ENCODE data around the gene RPAP2. TPM values are rescaled to one million over a fixed set of nuclear protein-coding genes. Genes with fewer than 3 reads are reported as not detected.

RPAP2 gene
- polyA plus RNA-seq, 2 donors, result 3.3 to 8.2 TPM

DNA sequence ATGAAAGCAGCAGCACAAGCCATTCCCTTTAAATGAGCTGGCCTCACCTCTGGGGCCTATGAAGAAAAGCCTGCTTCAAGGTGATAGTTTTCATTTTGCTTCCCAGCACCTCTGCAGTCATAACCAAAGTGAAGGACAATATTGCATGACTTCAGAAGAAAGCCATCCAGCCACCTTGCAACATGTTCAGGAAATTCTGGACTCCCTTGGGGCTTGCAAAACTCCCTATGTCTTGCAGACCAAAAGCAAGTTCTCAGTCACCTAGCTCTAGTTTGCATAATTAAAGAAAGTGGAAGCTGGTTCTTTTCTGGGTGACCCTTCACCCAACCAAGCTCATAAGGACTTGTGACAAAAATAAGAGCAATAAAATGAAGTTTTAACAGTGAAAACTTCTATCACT lies 100.2 kb downstream of the RPAP2 start:
- Histone ChIP-seq H3K27me3 (ENCODE audit: control insufficient read depth in 1 of 2, insufficient read depth in 2 of 2, low read length in 2 of 2) (no peaks in the 10 kb centered on the region), H3K27ac (ENCODE audit: low read depth in 2 of 2, low read length in 1 of 2) (no peak overlapping the region), H3K4me1 (ENCODE audit: control insufficient read depth in 2 of 2, insufficient read depth in 2 of 2, low read length in 1 of 2) (no peaks in the 10 kb centered on the region), H3K36me3 (ENCODE audit: control insufficient read depth in 2 of 2, insufficient read depth in 2 of 2, low read length in 1 of 2) (no peaks in the 10 kb centered on the region), H3K9me3 (ENCODE audit: control insufficient read depth in 2 of 2, insufficient read depth in 1 of 2, low read depth in 1 of 2, low read length in 1 of 2) (peaks cover 2 to 6% of the 10 kb centered on the region in 2 donors), H3K4me3 (ENCODE audit: low read depth in 1 of 2, low read length in 2 of 2) (no peak overlapping the region)

DNA sequence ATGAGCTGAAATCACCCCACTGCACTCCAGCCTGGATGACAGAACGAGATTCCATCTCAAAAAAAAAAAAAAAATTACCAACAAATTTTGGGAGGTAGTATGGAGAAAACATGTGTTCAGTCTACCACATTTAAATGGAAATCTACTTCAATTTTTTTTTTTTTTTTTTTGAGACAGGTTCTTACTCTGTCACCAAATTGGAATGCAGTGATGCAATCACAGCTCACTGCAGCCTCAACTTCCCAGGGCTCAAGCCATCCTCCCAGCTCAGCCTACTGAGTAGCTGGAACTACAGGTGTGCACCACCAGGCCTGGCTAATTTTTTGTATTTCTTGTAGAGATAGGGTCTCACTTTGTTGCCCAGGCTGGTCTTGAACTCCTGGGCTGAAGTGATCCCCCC lies 105.8 kb downstream of the RPAP2 start:
- no peaks in the 10 kb centered on the region for H3K36me3 ChIP-seq (ENCODE audit: control insufficient read depth in 2 of 2, insufficient read depth in 2 of 2, low read length in 1 of 2)
- WGBS, 2 donors, result 58 to 88% methylated on average over 1 of the region's 1 CpG
- no peaks in the 10 kb centered on the region for H3K4me1 ChIP-seq (ENCODE audit: control insufficient read depth in 2 of 2, insufficient read depth in 2 of 2, low read length in 1 of 2)
- peaks cover 2 to 6% of the 10 kb centered on the region in 2 donors for H3K9me3 ChIP-seq (ENCODE audit: control insufficient read depth in 2 of 2, insufficient read depth in 1 of 2, low read depth in 1 of 2, low read length in 1 of 2)
- H3K27me3 ChIP-seq (ENCODE audit: control insufficient read depth in 1 of 2, insufficient read depth in 2 of 2, low read length in 2 of 2), result no peaks in the 10 kb centered on the region
- no peak overlapping the region for H3K27ac ChIP-seq (ENCODE audit: low read depth in 2 of 2, low read length in 1 of 2)
- H3K4me3 ChIP-seq (ENCODE audit: low read depth in 1 of 2, low read length in 2 of 2), result no peak overlapping the region

DNA sequence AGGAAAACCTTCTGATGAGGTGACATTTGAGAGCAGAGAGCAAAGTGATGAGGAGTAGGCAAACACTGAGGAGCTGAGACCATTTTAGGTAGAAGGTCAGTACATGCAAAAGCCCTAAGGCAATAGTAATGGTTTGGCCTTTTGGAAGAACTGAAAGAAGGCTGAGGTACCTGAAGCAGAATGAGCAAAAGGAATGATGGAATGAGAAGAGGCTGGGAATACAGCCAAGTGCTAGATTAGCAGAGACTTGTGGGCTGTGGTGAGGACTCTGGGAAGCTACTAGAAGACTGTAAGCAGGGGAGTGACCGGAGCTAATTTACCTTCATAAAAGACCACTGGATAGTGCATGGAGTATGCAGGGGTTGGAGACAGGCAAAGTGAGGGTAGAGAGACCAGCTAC lies 110.0 kb downstream of the RPAP2 start:
- Histone ChIP-seq H3K27me3 (ENCODE audit: control insufficient read depth in 1 of 2, insufficient read depth in 2 of 2, low read length in 2 of 2) (no peaks in the 10 kb centered on the region), H3K36me3 (ENCODE audit: control insufficient read depth in 2 of 2, insufficient read depth in 2 of 2, low read length in 1 of 2) (no peaks in the 10 kb centered on the region), H3K4me1 (ENCODE audit: control insufficient read depth in 2 of 2, insufficient read depth in 2 of 2, low read length in 1 of 2) (no peaks in the 10 kb centered on the region), H3K4me3 (ENCODE audit: low read depth in 1 of 2, low read length in 2 of 2) (no peak overlapping the region), H3K27ac (ENCODE audit: low read depth in 2 of 2, low read length in 1 of 2) (no peak overlapping the region), H3K9me3 (ENCODE audit: control insufficient read depth in 2 of 2, insufficient read depth in 1 of 2, low read depth in 1 of 2, low read length in 1 of 2) (no peaks in the 10 kb centered on the region)
- 94 to 96% methylated on average over 1 of the region's 1 CpG for WGBS, 2 donors

DNA sequence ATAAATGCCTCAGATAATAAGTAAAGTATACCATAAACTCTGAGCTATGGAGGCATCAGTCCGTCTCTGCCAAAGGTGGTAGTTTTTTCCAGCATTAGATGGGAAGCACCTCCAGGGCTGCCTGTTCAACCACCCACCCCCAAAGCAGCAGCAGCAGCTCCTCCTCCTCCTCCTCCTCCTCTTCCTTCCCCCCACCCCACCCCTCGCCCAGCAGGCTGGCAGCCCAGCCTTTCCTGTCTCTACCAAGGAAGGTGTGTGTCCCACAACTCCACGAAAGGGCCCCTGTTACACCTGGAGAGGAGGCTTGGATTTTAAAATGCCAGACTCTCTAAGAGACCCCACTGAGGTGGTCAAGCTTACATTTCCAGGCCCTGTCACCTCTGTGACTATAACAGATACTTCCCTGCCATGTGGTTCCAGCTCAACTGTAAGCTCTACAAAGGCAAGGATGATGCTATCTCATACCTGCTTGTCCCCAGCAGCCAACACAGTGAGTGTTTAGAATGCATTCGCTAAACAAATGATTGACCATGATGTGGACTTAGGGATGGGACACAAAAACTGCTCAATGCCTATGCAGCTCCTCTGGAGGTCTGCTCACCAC lies 111.2 kb downstream of the RPAP2 start:
- Histone ChIP-seq H3K36me3 (ENCODE audit: control insufficient read depth in 2 of 2, insufficient read depth in 2 of 2, low read length in 1 of 2) (no peaks in the 10 kb centered on the region), H3K4me3 (ENCODE audit: low read depth in 1 of 2, low read length in 2 of 2) (no peak overlapping the region), H3K9me3 (ENCODE audit: control insufficient read depth in 2 of 2, insufficient read depth in 1 of 2, low read depth in 1 of 2, low read length in 1 of 2) (no peaks in the 10 kb centered on the region), H3K27me3 (ENCODE audit: control insufficient read depth in 1 of 2, insufficient read depth in 2 of 2, low read length in 2 of 2) (no peaks in the 10 kb centered on the region), H3K27ac (ENCODE audit: low read depth in 2 of 2, low read length in 1 of 2) (no peak overlapping the region), H3K4me1 (ENCODE audit: control insufficient read depth in 2 of 2, insufficient read depth in 2 of 2, low read length in 1 of 2) (no peaks in the 10 kb centered on the region)
- WGBS, 2 donors, result 74 to 75% methylated on average over 4 of the region's 4 CpGs

DNA sequence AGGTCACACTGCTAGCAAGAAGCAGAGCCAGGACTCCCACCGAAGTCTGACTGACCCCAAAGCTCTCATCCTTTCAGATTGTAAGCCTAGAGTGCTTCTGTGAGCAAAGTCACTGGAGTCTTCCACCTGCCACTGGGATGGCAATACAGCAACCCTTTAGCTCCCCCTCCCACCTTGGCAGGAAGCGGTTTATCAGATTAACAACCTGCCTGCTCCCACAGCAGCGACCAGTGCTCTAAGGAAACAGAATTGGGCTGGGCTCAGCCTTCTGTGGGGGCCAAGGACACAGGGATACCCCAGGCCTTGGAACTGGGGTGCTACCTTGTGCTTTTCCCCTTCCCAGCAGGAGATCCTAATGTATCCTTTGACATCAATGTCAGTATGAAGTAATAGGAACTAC lies 111.8 kb downstream of the RPAP2 start:
- WGBS, 2 donors, result 56 to 57% methylated on average over 3 of the region's 3 CpGs
- no peak overlapping the region for H3K4me3 ChIP-seq (ENCODE audit: low read depth in 1 of 2, low read length in 2 of 2)
- no peaks in the 10 kb centered on the region for H3K4me1 ChIP-seq (ENCODE audit: control insufficient read depth in 2 of 2, insufficient read depth in 2 of 2, low read length in 1 of 2)
- H3K36me3 ChIP-seq (ENCODE audit: control insufficient read depth in 2 of 2, insufficient read depth in 2 of 2, low read length in 1 of 2), result no peaks in the 10 kb centered on the region
- H3K27ac ChIP-seq (ENCODE audit: low read depth in 2 of 2, low read length in 1 of 2), result no peak overlapping the region
- H3K9me3 ChIP-seq (ENCODE audit: control insufficient read depth in 2 of 2, insufficient read depth in 1 of 2, low read depth in 1 of 2, low read length in 1 of 2), result no peaks in the 10 kb centered on the region
- H3K27me3 ChIP-seq (ENCODE audit: control insufficient read depth in 1 of 2, insufficient read depth in 2 of 2, low read length in 2 of 2), result no peaks in the 10 kb centered on the region

DNA sequence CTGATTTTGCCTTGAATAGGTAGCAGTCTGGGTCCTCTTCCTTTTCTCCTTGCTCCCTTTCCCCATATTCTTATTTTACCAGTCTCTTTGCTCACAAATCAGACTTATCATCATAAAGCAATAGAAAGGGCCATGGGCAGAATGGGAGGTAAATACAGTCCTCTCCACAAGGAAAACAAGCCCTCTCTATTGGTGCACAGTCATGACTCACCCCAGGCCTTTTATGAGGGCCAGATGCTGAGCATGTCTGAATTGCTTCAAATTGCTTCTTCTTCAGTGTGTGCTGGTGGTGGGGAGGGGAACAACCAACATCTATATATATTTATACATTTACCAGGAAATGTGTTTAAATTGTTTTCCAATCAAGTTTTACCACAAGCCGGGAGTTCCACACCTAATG lies 112.7 kb downstream of the RPAP2 start:
- H3K36me3 ChIP-seq (ENCODE audit: control insufficient read depth in 2 of 2, insufficient read depth in 2 of 2, low read length in 1 of 2), result no peaks in the 10 kb centered on the region
- no peaks in the 10 kb centered on the region for H3K27me3 ChIP-seq (ENCODE audit: control insufficient read depth in 1 of 2, insufficient read depth in 2 of 2, low read length in 2 of 2)
- no peak overlapping the region for H3K4me3 ChIP-seq (ENCODE audit: low read depth in 1 of 2, low read length in 2 of 2)
- no peak overlapping the region for H3K27ac ChIP-seq (ENCODE audit: low read depth in 2 of 2, low read length in 1 of 2)
- H3K4me1 ChIP-seq (ENCODE audit: control insufficient read depth in 2 of 2, insufficient read depth in 2 of 2, low read length in 1 of 2), result no peaks in the 10 kb centered on the region
- WGBS, 2 donors, result 50 to 73% methylated on average over 1 of the region's 1 CpG
- H3K9me3 ChIP-seq (ENCODE audit: control insufficient read depth in 2 of 2, insufficient read depth in 1 of 2, low read depth in 1 of 2, low read length in 1 of 2), result no peaks in the 10 kb centered on the region

DNA sequence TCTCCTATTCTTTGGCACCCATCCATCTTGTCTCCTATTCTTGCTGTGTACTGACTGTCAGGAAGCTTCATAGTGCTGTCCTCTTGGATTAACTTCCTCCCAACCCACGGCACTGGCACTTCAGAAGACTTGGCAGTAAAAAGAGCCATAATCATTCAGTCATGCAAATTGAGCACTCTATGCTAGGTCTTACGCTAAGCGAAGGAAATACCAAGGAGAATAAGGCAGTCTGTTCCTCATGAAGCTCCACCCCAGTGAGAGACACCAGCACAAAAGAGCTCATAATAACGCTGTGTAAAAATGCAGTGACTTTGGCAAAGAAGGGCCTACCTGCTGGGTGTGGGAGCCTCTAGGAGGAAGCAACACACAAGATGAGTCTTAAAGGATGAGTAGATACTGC lies 120.8 kb downstream of the RPAP2 start:
- Histone ChIP-seq H3K27ac (ENCODE audit: low read depth in 2 of 2, low read length in 1 of 2) (no peak overlapping the region), H3K9me3 (ENCODE audit: control insufficient read depth in 2 of 2, insufficient read depth in 1 of 2, low read depth in 1 of 2, low read length in 1 of 2) (no peaks in the 10 kb centered on the region), H3K27me3 (ENCODE audit: control insufficient read depth in 1 of 2, insufficient read depth in 2 of 2, low read length in 2 of 2) (no peaks in the 10 kb centered on the region), H3K4me3 (ENCODE audit: low read depth in 1 of 2, low read length in 2 of 2) (no peak overlapping the region), H3K4me1 (ENCODE audit: control insufficient read depth in 2 of 2, insufficient read depth in 2 of 2, low read length in 1 of 2) (no peaks in the 10 kb centered on the region), H3K36me3 (ENCODE audit: control insufficient read depth in 2 of 2, insufficient read depth in 2 of 2, low read length in 1 of 2) (no peaks in the 10 kb centered on the region)
- WGBS, 2 donors, result 60 to 67% methylated on average over 4 of the region's 4 CpGs

DNA sequence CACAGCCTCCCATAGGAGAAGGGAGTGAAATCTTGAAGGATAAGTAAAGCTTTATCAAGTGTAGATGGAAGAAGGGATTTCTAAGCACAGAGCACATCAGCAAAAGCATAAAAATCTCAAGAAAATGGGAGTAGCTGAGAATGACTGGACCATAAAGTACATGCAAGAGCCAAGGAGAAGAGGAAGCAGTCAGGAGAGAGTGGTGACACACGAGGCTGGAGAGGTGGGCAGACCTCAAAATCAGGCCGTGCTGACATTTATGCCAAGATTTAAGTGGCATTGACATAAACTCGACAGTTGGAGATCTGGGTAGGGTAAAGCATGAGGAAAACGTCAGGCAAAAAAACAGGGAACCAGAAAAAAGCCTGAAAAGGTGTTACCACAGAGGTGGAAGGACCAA lies 125.5 kb downstream of the RPAP2 start:
- Histone ChIP-seq H3K27ac (ENCODE audit: low read depth in 2 of 2, low read length in 1 of 2) (no peak overlapping the region), H3K4me1 (ENCODE audit: control insufficient read depth in 2 of 2, insufficient read depth in 2 of 2, low read length in 1 of 2) (no peaks in the 10 kb centered on the region), H3K4me3 (ENCODE audit: low read depth in 1 of 2, low read length in 2 of 2) (no peak overlapping the region), H3K36me3 (ENCODE audit: control insufficient read depth in 2 of 2, insufficient read depth in 2 of 2, low read length in 1 of 2) (no peaks in the 10 kb centered on the region), H3K27me3 (ENCODE audit: control insufficient read depth in 1 of 2, insufficient read depth in 2 of 2, low read length in 2 of 2) (no peaks in the 10 kb centered on the region), H3K9me3 (ENCODE audit: control insufficient read depth in 2 of 2, insufficient read depth in 1 of 2, low read depth in 1 of 2, low read length in 1 of 2) (no peaks in the 10 kb centered on the region)
- WGBS, 2 donors, result 39 to 44% methylated on average over 4 of the region's 4 CpGs

DNA sequence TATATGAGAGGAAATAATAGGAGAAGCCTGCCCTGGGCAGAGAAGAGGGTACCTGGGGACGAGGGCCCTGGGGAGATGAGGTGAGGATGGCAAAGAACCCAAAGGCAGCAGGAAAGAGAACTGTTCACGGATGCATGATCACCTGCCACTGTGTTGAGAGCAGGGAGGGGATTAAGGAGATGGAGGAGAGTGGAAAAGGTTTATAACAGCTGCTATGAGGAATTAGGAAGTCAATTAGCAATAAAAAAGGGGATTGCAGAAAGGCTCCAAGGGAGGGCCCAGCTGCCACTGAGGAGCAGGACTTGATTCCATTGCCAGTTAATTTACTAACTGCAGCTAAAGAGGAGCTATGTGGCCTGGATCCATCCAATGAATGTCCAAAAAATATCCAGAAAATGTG lies 126.8 kb downstream of the RPAP2 start:
- Histone ChIP-seq H3K4me3 (ENCODE audit: low read depth in 1 of 2, low read length in 2 of 2) (no peak overlapping the region), H3K27me3 (ENCODE audit: control insufficient read depth in 1 of 2, insufficient read depth in 2 of 2, low read length in 2 of 2) (no peaks in the 10 kb centered on the region), H3K27ac (ENCODE audit: low read depth in 2 of 2, low read length in 1 of 2) (no peak overlapping the region), H3K9me3 (ENCODE audit: control insufficient read depth in 2 of 2, insufficient read depth in 1 of 2, low read depth in 1 of 2, low read length in 1 of 2) (no peaks in the 10 kb centered on the region), H3K4me1 (ENCODE audit: control insufficient read depth in 2 of 2, insufficient read depth in 2 of 2, low read length in 1 of 2) (no peaks in the 10 kb centered on the region), H3K36me3 (ENCODE audit: control insufficient read depth in 2 of 2, insufficient read depth in 2 of 2, low read length in 1 of 2) (no peaks in the 10 kb centered on the region)
- 69 to 73% methylated on average over 2 of the region's 2 CpGs for WGBS, 2 donors

DNA sequence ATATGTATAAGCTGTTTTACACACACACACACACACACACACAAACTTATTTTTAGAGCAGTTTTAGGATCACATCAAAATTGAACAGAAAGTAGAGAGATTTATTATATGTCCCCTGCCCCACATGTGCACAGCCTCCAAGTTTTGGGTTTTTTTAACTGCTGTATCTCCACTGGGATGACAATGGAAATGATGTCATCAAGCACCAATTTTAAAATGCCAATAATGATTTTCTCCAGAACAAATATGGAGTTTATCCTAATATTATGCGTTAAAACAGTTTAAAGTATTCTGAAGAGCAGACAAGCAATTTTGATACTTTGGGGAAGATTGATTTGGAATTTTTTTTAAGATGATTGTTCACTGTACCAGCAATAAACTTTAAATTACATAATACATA lies 131.2 kb downstream of the RPAP2 start:
- whole genome bisulfite sequencing, 2 donors, result 89 to 90% methylated on average over 1 of the region's 1 CpG
- H3K4me3 ChIP-seq (ENCODE audit: low read depth in 1 of 2, low read length in 2 of 2), result no peak overlapping the region
- no peaks in the 10 kb centered on the region for H3K36me3 ChIP-seq (ENCODE audit: control insufficient read depth in 2 of 2, insufficient read depth in 2 of 2, low read length in 1 of 2)
- no peaks in the 10 kb centered on the region for H3K27me3 ChIP-seq (ENCODE audit: control insufficient read depth in 1 of 2, insufficient read depth in 2 of 2, low read length in 2 of 2)
- no peaks in the 10 kb centered on the region for H3K4me1 ChIP-seq (ENCODE audit: control insufficient read depth in 2 of 2, insufficient read depth in 2 of 2, low read length in 1 of 2)
- no peak overlapping the region for H3K27ac ChIP-seq (ENCODE audit: low read depth in 2 of 2, low read length in 1 of 2)
- H3K9me3 ChIP-seq (ENCODE audit: control insufficient read depth in 2 of 2, insufficient read depth in 1 of 2, low read depth in 1 of 2, low read length in 1 of 2), result no peaks in the 10 kb centered on the region
